Measurements from ENCODE around the gene SLC22A3.
"Not testable (repeated sequence)": the region's sequence is repeated elsewhere in the genome, so short reads cannot be mapped to it uniquely, and the experiment has no call there.

SLC22A3 gene, protein sequence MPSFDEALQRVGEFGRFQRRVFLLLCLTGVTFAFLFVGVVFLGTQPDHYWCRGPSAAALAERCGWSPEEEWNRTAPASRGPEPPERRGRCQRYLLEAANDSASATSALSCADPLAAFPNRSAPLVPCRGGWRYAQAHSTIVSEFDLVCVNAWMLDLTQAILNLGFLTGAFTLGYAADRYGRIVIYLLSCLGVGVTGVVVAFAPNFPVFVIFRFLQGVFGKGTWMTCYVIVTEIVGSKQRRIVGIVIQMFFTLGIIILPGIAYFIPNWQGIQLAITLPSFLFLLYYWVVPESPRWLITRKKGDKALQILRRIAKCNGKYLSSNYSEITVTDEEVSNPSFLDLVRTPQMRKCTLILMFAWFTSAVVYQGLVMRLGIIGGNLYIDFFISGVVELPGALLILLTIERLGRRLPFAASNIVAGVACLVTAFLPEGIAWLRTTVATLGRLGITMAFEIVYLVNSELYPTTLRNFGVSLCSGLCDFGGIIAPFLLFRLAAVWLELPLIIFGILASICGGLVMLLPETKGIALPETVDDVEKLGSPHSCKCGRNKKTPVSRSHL

DNA sequence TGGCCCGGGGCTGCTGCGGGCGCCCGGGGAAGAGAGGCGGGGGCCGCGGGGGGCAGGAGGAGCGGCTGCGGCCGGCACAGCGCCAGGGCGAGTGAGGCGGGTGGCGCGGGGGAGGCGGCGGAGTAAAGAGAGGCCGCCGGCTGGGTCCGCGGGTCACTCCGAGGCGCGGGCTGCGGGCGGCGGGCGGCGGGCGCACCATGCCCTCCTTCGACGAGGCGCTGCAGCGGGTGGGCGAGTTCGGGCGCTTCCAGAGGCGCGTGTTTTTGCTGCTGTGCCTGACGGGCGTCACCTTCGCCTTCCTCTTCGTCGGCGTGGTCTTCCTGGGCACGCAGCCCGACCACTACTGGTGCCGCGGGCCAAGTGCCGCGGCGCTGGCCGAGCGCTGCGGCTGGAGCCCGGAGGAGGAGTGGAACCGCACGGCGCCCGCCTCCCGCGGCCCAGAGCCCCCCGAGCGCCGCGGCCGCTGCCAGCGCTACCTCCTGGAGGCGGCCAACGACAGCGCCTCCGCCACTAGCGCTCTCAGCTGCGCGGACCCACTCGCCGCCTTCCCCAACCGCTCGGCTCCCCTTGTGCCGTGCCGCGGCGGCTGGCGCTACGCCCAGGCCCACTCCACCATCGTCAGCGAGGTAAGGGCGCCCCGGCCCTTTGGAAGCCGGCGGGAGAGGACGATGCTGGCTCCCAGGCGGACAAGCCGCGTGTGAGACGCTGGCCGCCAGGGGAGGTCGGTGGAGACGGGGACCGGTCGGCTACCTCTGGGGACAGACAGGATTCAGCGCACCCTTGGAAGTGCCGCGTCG is at the start of gene SLC22A3:
Gene SLC22A3, plus strand, starts transcription at position 156 of the 797 bp plus-strand sequence. Its CDS starts 42 bp downstream, at position 198.
- DNase-seq (ENCODE audit: extremely low spot score, insufficient read length, low read depth) (no peak), FAIRE-seq (no peak)

- DNase-seq (ENCODE audit: extremely low spot score, insufficient read length, low read depth) (no peak), FAIRE-seq (no peak)
These were observed 48.6 kb upstream of the SLC22A3 start for GRCh38 chr6:160299559-160299958.

- FAIRE-seq (no peak), DNase-seq (ENCODE audit: extremely low spot score, insufficient read length, low read depth) (no peak)
These were observed 48.0 kb upstream of the SLC22A3 start for GRCh38 chr6:160300076-160300695.

- DNase-seq (ENCODE audit: extremely low spot score, insufficient read length, low read depth): no peak
These were observed 46.8 kb upstream of the SLC22A3 start for GRCh38 chr6:160301339-160301738.

DNA sequence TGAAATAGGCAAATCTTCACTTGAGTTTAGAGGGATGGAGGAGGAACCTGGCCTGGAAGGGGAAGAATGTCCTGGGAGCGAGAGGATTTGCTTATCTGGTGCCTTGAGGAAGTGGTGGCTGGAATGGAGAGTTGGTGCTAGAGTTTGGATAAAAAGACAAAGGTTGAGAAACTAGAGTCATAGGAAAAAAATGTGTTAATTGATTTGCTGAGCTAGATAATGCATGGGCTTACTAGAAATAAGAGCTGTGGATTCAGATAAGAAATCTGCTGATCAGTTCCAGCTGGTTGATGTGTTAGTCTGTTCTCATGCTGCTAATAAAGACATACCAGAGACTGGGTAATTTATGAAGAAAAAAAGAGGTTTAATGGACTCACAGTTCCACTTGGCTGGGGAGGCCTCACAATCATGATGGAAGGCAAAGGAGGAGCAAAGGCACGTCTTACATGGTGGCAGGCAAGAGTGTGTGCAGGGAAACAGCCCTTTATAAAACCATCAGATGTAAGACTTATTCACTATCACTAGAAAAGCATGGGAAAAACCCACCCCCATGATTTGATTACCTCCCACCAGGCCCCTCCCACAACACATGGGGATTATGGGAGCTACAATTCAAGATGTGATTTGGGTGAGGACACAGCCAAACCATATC is 45.6 kb upstream of the SLC22A3 start:
- not testable (repeated sequence) for FAIRE-seq; DNase-seq (ENCODE audit: extremely low spot score, insufficient read length, low read depth)

More at GRCh38 chr6:160301339-160301738, 46.8 kb upstream of the SLC22A3 start:
- no peak for FAIRE-seq

- FAIRE-seq: no peak
These were observed 44.4 kb upstream of the SLC22A3 start for GRCh38 chr6:160303806-160304205.

GRCh38 chr6:160305926-160306713 is 42.1 kb upstream of the SLC22A3 start:
- DNase-seq (ENCODE audit: extremely low spot score, insufficient read length, low read depth) (no peak), FAIRE-seq (no peak)

More at GRCh38 chr6:160303806-160304205, 44.4 kb upstream of the SLC22A3 start:
- no peak for DNase-seq (ENCODE audit: extremely low spot score, insufficient read length, low read depth)

DNA sequence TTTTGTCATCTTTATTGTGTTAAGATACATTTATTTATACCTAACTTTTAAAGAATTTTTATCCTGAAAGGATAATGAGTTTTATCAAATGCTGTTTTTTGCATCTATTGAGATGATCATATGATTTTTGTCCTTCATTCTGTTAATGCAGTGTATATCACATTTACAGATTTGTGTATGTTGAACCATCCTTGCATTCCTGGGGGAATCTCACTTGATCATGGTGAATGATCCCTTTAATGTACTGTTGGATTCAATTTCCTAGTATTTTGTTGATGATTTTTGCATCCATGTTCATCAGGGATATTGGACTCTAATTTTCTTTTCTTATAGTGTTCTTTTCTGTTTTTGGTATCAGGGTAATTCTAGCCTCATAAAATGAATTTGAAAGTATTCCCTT is 38.5 kb upstream of the SLC22A3 start:
- no peak for FAIRE-seq

DNA sequence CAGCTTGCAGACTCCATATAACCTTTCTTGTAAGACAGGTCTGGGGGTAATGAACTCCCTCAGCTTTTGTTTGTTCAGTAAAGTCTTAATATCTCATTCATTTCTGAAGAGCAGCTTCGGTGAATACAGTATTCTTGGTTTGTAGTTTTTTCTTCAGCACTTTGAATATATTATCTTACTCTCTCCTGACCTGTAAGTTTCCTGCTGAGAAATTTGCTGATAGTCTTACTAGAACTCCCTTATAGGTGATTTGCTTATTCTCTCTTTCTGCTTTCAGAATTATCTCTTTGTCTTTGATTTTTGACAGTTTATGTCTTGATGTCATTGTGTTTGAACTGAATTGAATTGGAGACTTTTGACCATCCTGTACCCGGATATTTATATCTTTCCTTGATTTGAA is 35.3 kb upstream of the SLC22A3 start:
- FAIRE-seq: no peak

More for the DNA sequence above, 38.5 kb upstream of the SLC22A3 start:
- no peak for DNase-seq (ENCODE audit: extremely low spot score, insufficient read length, low read depth)

GRCh38 chr6:160315310-160315709 is 32.9 kb upstream of the SLC22A3 start:
- FAIRE-seq (no peak), DNase-seq (ENCODE audit: extremely low spot score, insufficient read length, low read depth) (no peak)

More for the DNA sequence above, 35.3 kb upstream of the SLC22A3 start:
- DNase-seq (ENCODE audit: extremely low spot score, insufficient read length, low read depth): no peak

- no peak for DNase-seq (ENCODE audit: extremely low spot score, insufficient read length, low read depth)
- no peak for FAIRE-seq
These were observed 31.9 kb upstream of the SLC22A3 start for GRCh38 chr6:160316261-160316660.

- no peak for DNase-seq (ENCODE audit: extremely low spot score, insufficient read length, low read depth)
- no peak for FAIRE-seq
These were observed 28.9 kb upstream of the SLC22A3 start for GRCh38 chr6:160319246-160319645.

GRCh38 chr6:160321729-160322505 is 26.3 kb upstream of the SLC22A3 start:
- DNase-seq (ENCODE audit: extremely low spot score, insufficient read length, low read depth) (no peak), FAIRE-seq (no peak)

DNA sequence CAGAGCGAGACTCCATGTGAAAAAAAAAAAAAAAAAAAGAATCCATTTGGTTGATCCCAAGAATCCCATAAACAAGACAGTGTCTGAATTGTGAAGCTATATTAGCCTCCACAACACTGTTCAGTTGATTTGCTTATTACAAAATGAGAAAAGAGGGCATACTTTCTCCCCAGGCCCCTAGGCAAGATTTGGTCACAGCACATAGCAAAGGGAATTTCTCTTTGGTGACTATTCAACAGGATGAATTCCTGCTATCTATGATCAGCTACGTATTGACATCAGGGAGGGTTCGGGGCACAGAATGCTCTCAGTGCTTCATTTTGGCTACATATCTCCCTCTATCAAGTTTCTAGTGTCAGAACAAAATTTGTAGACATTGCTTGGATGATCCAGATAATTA is 20.2 kb upstream of the SLC22A3 start:
- DNase-seq (ENCODE audit: extremely low spot score, insufficient read length, low read depth) (no peak), FAIRE-seq (no peak)

DNA sequence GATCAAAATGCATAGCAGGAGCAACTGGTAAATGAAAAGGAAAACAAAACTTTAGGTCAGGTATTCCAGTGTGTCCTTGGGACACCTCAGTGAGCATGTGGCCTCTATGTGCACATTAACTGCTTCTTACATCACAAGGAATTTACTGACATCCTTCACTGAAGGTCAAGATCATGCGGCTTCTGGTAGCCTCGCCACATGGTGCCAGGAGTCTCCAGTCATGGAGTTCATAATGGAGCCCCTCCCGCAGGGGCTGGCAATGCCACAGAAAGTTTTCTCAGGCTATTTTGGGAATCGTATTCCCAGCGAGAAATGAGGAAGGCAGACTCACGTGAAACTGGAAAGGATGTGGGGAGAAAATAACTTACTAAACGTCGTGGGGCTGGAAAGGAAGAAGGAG is 19.7 kb upstream of the SLC22A3 start:
- FAIRE-seq: no peak
- DNase-seq (ENCODE audit: extremely low spot score, insufficient read length, low read depth): no peak

- FAIRE-seq: no peak
- DNase-seq (ENCODE audit: extremely low spot score, insufficient read length, low read depth): no peak
These were observed 19.0 kb upstream of the SLC22A3 start for GRCh38 chr6:160329188-160329587.

- DNase-seq (ENCODE audit: extremely low spot score, insufficient read length, low read depth) (no peak), FAIRE-seq (no peak)
These were observed 17.6 kb upstream of the SLC22A3 start for GRCh38 chr6:160330619-160331018.

DNA sequence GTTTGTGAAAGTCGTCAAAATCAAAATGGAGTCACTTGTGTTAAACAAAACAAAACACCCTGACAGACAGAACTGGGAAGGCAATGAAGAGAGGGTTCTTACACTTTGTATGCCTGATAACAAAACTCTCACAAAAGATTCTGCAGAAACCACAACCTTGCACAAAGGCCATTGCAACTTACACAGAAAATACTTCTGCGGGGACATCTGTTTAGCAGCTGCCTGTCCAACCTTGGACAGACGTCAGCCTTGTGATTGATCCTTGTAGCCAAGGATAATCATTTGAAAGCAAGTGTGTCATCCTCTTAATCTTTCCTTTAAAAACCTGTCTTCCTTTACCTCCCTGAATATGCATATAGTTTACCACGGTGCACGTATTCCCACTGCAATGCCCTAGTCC is 17.0 kb upstream of the SLC22A3 start:
- no peak for DNase-seq (ENCODE audit: extremely low spot score, insufficient read length, low read depth)
- FAIRE-seq: no peak

All from GM18507 (cell line).